Stimulated activated memory B cell treated with anti-CD40 and anti-IgM and Interleukin-4, amounts not matched to agents 10 μg/mL and 1 μg/mL and 100 μg/mL, for 72 hours (primary cell): Measurements from ENCODE around the gene SRRD.
"Not testable (repeated sequence)": the region's sequence is repeated elsewhere in the genome, so short reads cannot be mapped to it uniquely, and the experiment has no call there.

ENCODE experiments used
- ATAC-seq: fragments of 150-1000 bp; cut with Tn5 transposase; 2 replicates; pipeline ENCODE4 v1.10.0; 2021
- H3K27ac Mint-ChIP-seq: one replicate; pipeline ENCODE4 v1.8.0; 2022; ENCODE audit warnings: mild to moderate bottlenecking, mixed read lengths
- H3K27me3 Mint-ChIP-seq: one replicate; pipeline ENCODE4 v1.8.0; 2022; ENCODE audit warnings: mixed read lengths
- H3K36me3 Mint-ChIP-seq: one replicate; pipeline ENCODE4 v1.8.0; 2022; ENCODE audit warnings: mixed read lengths
- H3K4me1 Mint-ChIP-seq: one replicate; pipeline ENCODE4 v1.8.0; 2022; ENCODE audit warnings: mixed read lengths
- H3K4me3 Mint-ChIP-seq: one replicate; pipeline ENCODE4 v1.8.0; 2022; ENCODE audit warnings: mild to moderate bottlenecking, moderate library complexity, mixed read lengths
- H3K9me3 Mint-ChIP-seq: one replicate; pipeline ENCODE4 v1.8.0; 2022; ENCODE audit warnings: mixed read lengths

Gene SRRD

GRCh38 chr22:26516503-26516902 is 32.8 kb downstream of the SRRD start:
- H3K4me3 Mint-ChIP-seq: no peak overlapping the region
- H3K27me3 Mint-ChIP-seq: no peaks in the 10 kb centered on the region
- no peak overlapping the region for H3K27ac Mint-ChIP-seq
- H3K9me3 Mint-ChIP-seq: no peaks in the 10 kb centered on the region
- peaks cover 4% of the 10 kb centered on the region for H3K36me3 Mint-ChIP-seq
- peaks cover 25% of the 10 kb centered on the region for H3K4me1 Mint-ChIP-seq
- ATAC-seq: no peak

DNA sequence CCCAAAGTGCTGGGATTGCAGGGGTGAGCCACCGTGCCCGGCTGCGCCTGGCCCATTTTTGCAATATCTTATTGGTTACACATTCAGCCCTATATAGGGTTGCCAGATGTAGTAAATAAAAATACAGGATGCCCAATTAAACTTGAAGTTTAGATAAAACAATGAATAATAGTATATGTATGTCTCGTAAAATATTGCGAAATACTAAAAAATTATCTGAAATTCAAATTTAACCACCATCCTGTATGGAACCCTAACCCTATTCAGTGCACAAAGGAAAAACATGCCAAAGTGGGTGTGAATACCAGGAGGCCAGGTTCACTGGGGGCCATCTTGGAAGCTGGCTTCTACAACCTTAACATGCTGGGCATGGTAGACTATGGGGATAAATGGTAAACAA is 33.8 kb downstream of the SRRD start:
- no peak for ATAC-seq
- Mint-ChIP-seq H3K36me3 (peaks cover 4% of the 10 kb centered on the region), H3K9me3 (no peaks in the 10 kb centered on the region), H3K27ac (no peak overlapping the region), H3K4me1 (peaks cover 19% of the 10 kb centered on the region), H3K27me3 (no peaks in the 10 kb centered on the region), H3K4me3 (no peak overlapping the region)

GRCh38 chr22:26522012-26522411 is 38.3 kb downstream of the SRRD start:
- Mint-ChIP-seq H3K9me3 (no peaks in the 10 kb centered on the region), H3K4me3 (no peak overlapping the region), H3K36me3 (peaks cover 4% of the 10 kb centered on the region), H3K4me1 (peaks cover 5% of the 10 kb centered on the region), H3K27me3 (no peaks in the 10 kb centered on the region), H3K27ac (no peak overlapping the region)
- ATAC-seq: no peak

- ATAC-seq: no peak
- Mint-ChIP-seq H3K27me3 (no peaks in the 10 kb centered on the region), H3K36me3 (peaks cover 10% of the 10 kb centered on the region), H3K9me3 (no peaks in the 10 kb centered on the region), H3K4me1 (peaks cover 5% of the 10 kb centered on the region), H3K4me3 (no peak overlapping the region), H3K27ac (no peak overlapping the region)
Observed at GRCh38 chr22:26522592-26522991, 38.9 kb downstream of the SRRD start.

- Mint-ChIP-seq H3K36me3 (peaks cover 14% of the 10 kb centered on the region), H3K9me3 (no peaks in the 10 kb centered on the region), H3K4me3 (no peak overlapping the region), H3K27me3 (no peaks in the 10 kb centered on the region), H3K4me1 (peaks cover 5% of the 10 kb centered on the region), H3K27ac (no peak overlapping the region)
- ATAC-seq: no peak
Observed at GRCh38 chr22:26524870-26525269, 41.2 kb downstream of the SRRD start.

DNA sequence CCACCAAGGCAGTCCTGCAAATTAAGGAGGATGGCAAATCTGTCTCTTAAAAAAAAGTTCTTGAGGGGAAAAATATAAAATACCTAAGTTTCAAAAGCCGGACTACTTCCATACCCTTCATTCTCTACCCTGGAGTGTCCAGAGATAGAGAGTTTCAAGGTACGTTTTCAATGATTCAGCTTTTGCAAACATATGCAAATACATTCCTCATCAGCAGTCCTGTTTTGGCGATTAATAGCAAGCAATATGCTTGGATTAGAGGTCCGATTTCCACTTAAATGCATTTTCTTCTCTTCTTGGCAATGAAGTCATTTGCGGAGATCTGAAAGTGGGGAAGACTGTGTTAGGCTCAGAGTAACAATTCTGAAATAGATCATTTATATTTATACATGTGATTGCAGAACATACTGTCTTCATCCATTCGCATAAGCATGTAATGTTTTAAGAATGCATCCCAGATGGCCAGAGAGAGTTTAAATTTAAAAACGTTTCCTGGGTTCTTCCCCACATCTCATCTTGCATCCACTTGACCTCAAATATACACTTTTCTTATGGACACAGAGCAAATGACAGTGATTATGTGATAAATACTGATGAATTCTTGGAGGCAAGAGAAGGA is 42.4 kb downstream of the SRRD start:
- Mint-ChIP-seq H3K27me3 (no peaks in the 10 kb centered on the region), H3K27ac (no peak overlapping the region), H3K4me1 (peaks cover 5% of the 10 kb centered on the region), H3K36me3 (peaks cover 17% of the 10 kb centered on the region), H3K4me3 (no peak overlapping the region), H3K9me3 (no peaks in the 10 kb centered on the region)
- ATAC-seq: no peak

- Mint-ChIP-seq H3K9me3 (no peaks in the 10 kb centered on the region), H3K4me1 (peaks cover 6% of the 10 kb centered on the region), H3K36me3 (peaks cover 24% of the 10 kb centered on the region), H3K27me3 (no peaks in the 10 kb centered on the region), H3K4me3 (no peak overlapping the region), H3K27ac (no peak overlapping the region)
- no peak for ATAC-seq
Observed at GRCh38 chr22:26527167-26527566, 43.5 kb downstream of the SRRD start.

DNA sequence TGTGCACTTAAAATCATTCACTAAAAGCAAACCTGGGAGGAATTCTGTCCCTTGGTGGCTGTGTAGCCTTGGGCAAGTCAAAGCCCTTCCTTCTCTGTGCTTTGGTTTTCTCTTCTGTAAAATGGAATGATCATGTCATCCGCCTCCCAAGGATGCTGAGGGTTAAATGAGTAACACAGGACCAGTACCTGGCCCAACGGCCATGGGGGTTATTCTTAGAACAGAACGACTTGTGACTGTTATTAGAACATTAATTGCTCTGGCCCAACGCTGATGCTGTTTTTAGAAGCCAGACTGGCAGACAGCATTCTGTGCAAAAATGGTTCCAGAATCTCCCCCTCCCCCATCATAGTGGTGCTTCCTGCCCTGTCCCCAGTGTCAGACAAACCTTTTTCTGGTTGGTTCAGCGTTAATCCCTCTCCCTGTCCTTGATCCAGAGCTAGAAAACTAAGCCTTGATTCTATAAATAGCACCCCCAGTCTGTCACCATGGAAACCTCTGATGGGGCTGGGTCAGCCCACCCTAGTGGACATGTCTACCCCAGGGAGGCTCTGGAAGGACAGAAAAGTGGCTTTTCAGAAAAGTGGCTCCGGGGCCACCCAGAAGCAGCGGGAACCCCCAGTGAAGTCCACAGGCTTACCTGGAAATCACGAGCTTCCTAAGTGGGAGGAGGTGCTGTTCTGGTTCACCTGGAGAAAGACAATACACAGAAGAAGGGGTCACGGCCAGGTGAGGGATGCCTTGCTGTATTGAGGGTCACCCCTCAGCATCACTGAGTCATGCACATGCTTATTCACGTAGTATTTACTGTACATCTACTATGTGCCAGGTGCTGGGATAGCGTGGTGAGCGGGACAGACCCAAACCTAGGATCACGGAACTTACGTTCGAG is 44.1 kb downstream of the SRRD start:
- ATAC-seq: no peak
- peaks cover 24% of the 10 kb centered on the region for H3K36me3 Mint-ChIP-seq
- no peaks in the 10 kb centered on the region for H3K27me3 Mint-ChIP-seq
- no peak overlapping the region for H3K27ac Mint-ChIP-seq
- H3K4me1 Mint-ChIP-seq: peaks cover 13% of the 10 kb centered on the region
- no peaks in the 10 kb centered on the region for H3K9me3 Mint-ChIP-seq
- H3K4me3 Mint-ChIP-seq: no peak overlapping the region

- ATAC-seq, H3K4me3 Mint-ChIP-seq, H3K27me3 Mint-ChIP-seq, H3K27ac Mint-ChIP-seq, H3K9me3 Mint-ChIP-seq: not testable (repeated sequence)
- Mint-ChIP-seq H3K4me1 (peaks cover 16% of the 10 kb centered on the region), H3K36me3 (peaks cover 24% of the 10 kb centered on the region)
Observed at GRCh38 chr22:26528518-26528917, 44.8 kb downstream of the SRRD start.

GRCh38 chr22:26529345-26529744 is 45.7 kb downstream of the SRRD start:
- Mint-ChIP-seq H3K27ac (no peak overlapping the region), H3K36me3 (peaks cover 24% of the 10 kb centered on the region), H3K9me3 (no peaks in the 10 kb centered on the region), H3K4me3 (no peak overlapping the region), H3K27me3 (no peaks in the 10 kb centered on the region), H3K4me1 (peaks cover 20% of the 10 kb centered on the region)
- ATAC-seq: no peak

DNA sequence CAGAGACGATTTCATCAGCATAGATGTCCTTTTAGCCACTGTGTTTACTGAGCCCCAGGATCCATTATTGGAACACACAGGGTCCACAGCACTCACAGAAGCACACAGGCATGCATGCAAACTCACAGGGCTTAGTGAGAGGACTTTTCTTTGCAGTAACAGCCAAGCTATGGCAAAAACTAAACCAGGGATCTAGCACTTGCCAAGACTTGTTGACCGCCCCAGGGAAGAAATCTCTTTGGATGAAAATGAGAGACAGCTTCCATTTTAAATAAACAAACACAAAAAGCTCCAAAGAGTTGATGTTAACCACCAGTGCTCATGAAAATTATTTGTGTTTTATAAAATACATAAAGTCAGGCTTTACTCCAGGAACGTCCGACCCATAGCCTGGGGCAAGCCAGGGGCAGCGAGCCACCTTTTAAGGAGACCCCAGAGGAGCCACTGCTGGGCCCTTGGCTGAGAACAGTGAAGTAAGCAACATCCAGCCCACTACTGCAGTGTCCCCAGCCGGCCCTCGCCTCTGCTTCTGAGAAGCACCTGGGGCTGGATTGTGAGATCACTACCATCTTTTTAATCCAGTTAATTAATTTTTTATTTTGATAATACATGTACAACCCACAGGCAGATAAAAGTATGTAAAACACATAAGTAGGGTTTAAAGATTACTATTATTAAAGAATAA is 50.6 kb downstream of the SRRD start:
- Mint-ChIP-seq H3K4me1 (peaks cover 40% of the 10 kb centered on the region), H3K9me3 (no peaks in the 10 kb centered on the region), H3K4me3 (no peak overlapping the region), H3K27me3 (no peaks in the 10 kb centered on the region), H3K36me3 (peaks cover 21% of the 10 kb centered on the region), H3K27ac (peak overlapping the region; percentile 98)
- no peak for ATAC-seq

GRCh38 chr22:26534874-26535602 is 51.4 kb downstream of the SRRD start:
- Mint-ChIP-seq H3K4me1 (peaks cover 40% of the 10 kb centered on the region), H3K36me3 (peaks cover 24% of the 10 kb centered on the region), H3K9me3 (no peaks in the 10 kb centered on the region), H3K27ac (peak overlapping the region; percentile 98), H3K27me3 (no peaks in the 10 kb centered on the region), H3K4me3 (peak overlapping the region; percentile 57)
- ATAC-seq: peak; percentile 79

- peak overlapping the region; percentile 57 for H3K4me3 Mint-ChIP-seq
- no peaks in the 10 kb centered on the region for H3K9me3 Mint-ChIP-seq
- peak overlapping the region; percentile 98 for H3K27ac Mint-ChIP-seq
- H3K27me3 Mint-ChIP-seq: no peaks in the 10 kb centered on the region
- H3K36me3 Mint-ChIP-seq: peaks cover 29% of the 10 kb centered on the region
- ATAC-seq: peak; percentile 86
- H3K4me1 Mint-ChIP-seq: peaks cover 40% of the 10 kb centered on the region
Observed at GRCh38 chr22:26535603-26535908, 51.9 kb downstream of the SRRD start.

DNA sequence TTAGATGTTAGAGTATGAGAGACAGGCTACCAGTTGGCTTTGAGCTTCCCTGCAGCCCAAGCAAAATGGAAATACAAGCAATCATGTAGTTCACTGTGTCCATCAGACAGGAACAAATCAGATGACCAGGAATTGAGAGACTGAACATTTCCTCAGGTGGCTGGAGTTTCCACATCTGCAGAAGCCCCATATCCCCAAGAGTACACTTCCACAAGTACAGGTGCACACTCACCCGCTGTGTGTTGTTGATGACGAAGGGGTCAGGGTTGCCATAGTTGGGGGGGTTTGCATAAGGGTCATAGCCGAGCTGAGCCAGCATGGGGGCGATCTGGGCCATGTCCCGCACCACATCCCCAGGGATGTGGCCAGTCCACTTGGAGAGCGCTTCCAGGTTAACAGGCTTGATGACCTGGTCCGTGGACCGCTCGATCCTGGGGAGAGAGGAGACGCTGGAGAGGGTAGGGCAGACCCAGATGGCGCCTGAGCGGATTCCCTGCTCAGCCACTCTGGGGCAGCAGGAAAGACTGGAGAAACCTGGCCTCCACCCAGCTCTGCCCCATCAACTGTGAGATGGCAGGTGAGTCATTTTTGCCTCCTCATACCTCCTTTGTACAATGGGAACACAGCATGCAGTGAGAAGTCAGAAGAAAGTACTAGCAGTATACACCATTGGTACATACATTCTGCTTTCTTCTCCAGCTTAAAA is 52.5 kb downstream of the SRRD start:
- H3K4me3 Mint-ChIP-seq: no peak overlapping the region
- H3K4me1 Mint-ChIP-seq: peaks cover 40% of the 10 kb centered on the region
- H3K27ac Mint-ChIP-seq: peak overlapping the region; percentile 98
- H3K36me3 Mint-ChIP-seq: peaks cover 29% of the 10 kb centered on the region
- H3K9me3 Mint-ChIP-seq: no peaks in the 10 kb centered on the region
- H3K27me3 Mint-ChIP-seq: no peaks in the 10 kb centered on the region
- no peak for ATAC-seq

- H3K27ac Mint-ChIP-seq: peak overlapping the region; percentile 98
- peaks cover 24% of the 10 kb centered on the region for H3K36me3 Mint-ChIP-seq
- H3K4me1 Mint-ChIP-seq: peaks cover 40% of the 10 kb centered on the region
- no peak for ATAC-seq
- H3K27me3 Mint-ChIP-seq: no peaks in the 10 kb centered on the region
- no peak overlapping the region for H3K4me3 Mint-ChIP-seq
- H3K9me3 Mint-ChIP-seq: no peaks in the 10 kb centered on the region
Observed at GRCh38 chr22:26536762-26537134, 53.1 kb downstream of the SRRD start.
